HAP-1 (cell line): ENCODE measurements around the gene TNFRSF14.
A peak's percentile ranks its signal among the peaks of the same experiment; 100 is the strongest.

Experiments used
- DNase-seq, 2 experiments: peaks; one replicate each; pipeline ENCODE4 v3.0.0-alpha.2; 2016 to 2020; ENCODE audit warnings: low spot score in 2 of 2
- H3K27me3 ChIP-seq: fragments of 250-450 bp; sonication (Bioruptor Pico); 2 replicates; pipeline ENCODE4 v1.5.1; 2020; ENCODE audit warnings: low read depth, mild to moderate bottlenecking, moderate library complexity
- H3K36me3 ChIP-seq: fragments of 250-450 bp; sonication (Bioruptor Pico); replicated peaks from 2 replicates; pipeline ENCODE4 v1.5.1; 2020; ENCODE audit warnings: mild to moderate bottlenecking
- H3K4me1 ChIP-seq: fragments of 250-450 bp; sonication (Bioruptor Pico); 2 replicates; pipeline ENCODE4 v1.5.1; 2020; ENCODE audit warnings: mild to moderate bottlenecking
- H3K4me3 ChIP-seq: fragments of 250-450 bp; sonication (Bioruptor Pico); 2 replicates; pipeline ENCODE4 v1.5.1; 2020; ENCODE audit warnings: mild to moderate bottlenecking, moderate library complexity
- H3K9me3 ChIP-seq: fragments of 250-450 bp; sonication (Bioruptor Pico); 2 replicates; pipeline ENCODE4 v1.5.1; 2020; ENCODE audit warnings: mild to moderate bottlenecking, moderate library complexity
- in situ Hi-C: fragments of 300-500 bp; cut with MboI; formaldehyde crosslinking; loops from 3 replicates; pipeline ENCODE4 v1.14.3; 2020; ENCODE audit warnings: low sequenced_read_pairs, inconsistent platforms, mixed read lengths

Gene TNFRSF14

GRCh38 chr1:2528016-2528415, 28.2 kb upstream of the TNFRSF14 start:
- in situ Hi-C loops: no loop called here

GRCh38 chr1:2528611-2528965, 27.6 kb upstream of the TNFRSF14 start:
- Histone ChIP-seq H3K9me3 (no peaks in the 10 kb centered on the region), H3K27me3 (peaks cover 15% of the 10 kb centered on the region), H3K36me3 (peaks cover 5% of the 10 kb centered on the region; the same call in 1 of the 2 replicates), H3K4me1 (peaks cover 11% of the 10 kb centered on the region), H3K4me3 (no peak overlapping the region)
- in situ Hi-C loops: no loop called here
- DNase-seq: no peak

More at GRCh38 chr1:2528016-2528415, 28.2 kb upstream of the TNFRSF14 start:
- Histone ChIP-seq H3K9me3 (no peaks in the 10 kb centered on the region), H3K36me3 (peaks cover 5% of the 10 kb centered on the region; the same call in 1 of the 2 replicates), H3K4me1 (peaks cover 11% of the 10 kb centered on the region), H3K4me3 (no peak overlapping the region), H3K27me3 (peaks cover 15% of the 10 kb centered on the region)
- DNase-seq: no peak

GRCh38 chr1:2528966-2529783, 27.0 kb upstream of the TNFRSF14 start:
- no peak for DNase-seq
- in situ Hi-C loops: no loop called here
- Histone ChIP-seq H3K4me1 (peaks cover 11% of the 10 kb centered on the region), H3K4me3 (no peak overlapping the region), H3K27me3 (peaks cover 15% of the 10 kb centered on the region), H3K9me3 (no peaks in the 10 kb centered on the region), H3K36me3 (peaks cover 5% of the 10 kb centered on the region; the same call in 1 of the 2 replicates)

- Histone ChIP-seq H3K36me3 (peaks cover 5% of the 10 kb centered on the region; the same call in 1 of the 2 replicates), H3K4me3 (no peak within 1 kb of the TSS), H3K27me3 (peaks cover 15% of the 10 kb centered on the region), H3K9me3 (no peaks in the 10 kb centered on the region), H3K4me1 (peaks cover 6% of the 10 kb centered on the region)
- peak; percentile 45 to 69 for DNase-seq
- in situ Hi-C loops: no loop called here
These were observed 26.2 kb upstream of the TNFRSF14 start, which contains the start of gene HES5 for GRCh38 chr1:2529784-2530512. TSS of gene HES5 (minus strand) at chr1:2530263. CDS start at chr1:2530164, 99 bp downstream.

GRCh38 chr1:2530513-2531361, 25.4 kb upstream of the TNFRSF14 start:
- peaks cover 4% of the 10 kb centered on the region; the same call in 1 of the 2 replicates for H3K4me1 ChIP-seq
- peaks cover 15% of the 10 kb centered on the region for H3K27me3 ChIP-seq
- H3K9me3 ChIP-seq: no peaks in the 10 kb centered on the region
- no peak overlapping the region for H3K4me3 ChIP-seq
- DNase-seq: no peak
- in situ Hi-C loops: no loop called here
- H3K36me3 ChIP-seq: peaks cover 2% of the 10 kb centered on the region; the same call in 1 of the 2 replicates

- H3K9me3 ChIP-seq: no peaks in the 10 kb centered on the region
- no peak for DNase-seq
- no peak overlapping the region for H3K4me3 ChIP-seq
- in situ Hi-C loops: no loop called here
- no peaks in the 10 kb centered on the region; the same call in 1 of the 2 replicates for H3K4me1 ChIP-seq
- peaks cover 15% of the 10 kb centered on the region for H3K27me3 ChIP-seq
- no peaks in the 10 kb centered on the region for H3K36me3 ChIP-seq
These were observed 23.5 kb upstream of the TNFRSF14 start for GRCh38 chr1:2532485-2533160.

GRCh38 chr1:2533365-2533764, 22.8 kb upstream of the TNFRSF14 start:
- Histone ChIP-seq H3K4me1 (no peaks in the 10 kb centered on the region; the same call in 1 of the 2 replicates), H3K4me3 (no peak overlapping the region), H3K36me3 (no peaks in the 10 kb centered on the region), H3K9me3 (no peaks in the 10 kb centered on the region), H3K27me3 (peaks cover 15% of the 10 kb centered on the region)
- in situ Hi-C loops: no loop called here
- no peak for DNase-seq

GRCh38 chr1:2534315-2534686, 21.9 kb upstream of the TNFRSF14 start:
- Histone ChIP-seq H3K27me3 (peaks cover 11% of the 10 kb centered on the region), H3K4me1 (no peaks in the 10 kb centered on the region; the same call in 1 of the 2 replicates), H3K36me3 (no peaks in the 10 kb centered on the region), H3K9me3 (no peaks in the 10 kb centered on the region), H3K4me3 (no peak overlapping the region)
- in situ Hi-C loops: no loop called here
- DNase-seq: no peak

GRCh38 chr1:2534687-2535441, 21.3 kb upstream of the TNFRSF14 start:
- H3K4me1 ChIP-seq: no peaks in the 10 kb centered on the region; the same call in 1 of the 2 replicates
- no peaks in the 10 kb centered on the region for H3K36me3 ChIP-seq
- H3K9me3 ChIP-seq: no peaks in the 10 kb centered on the region
- H3K4me3 ChIP-seq: no peak overlapping the region
- in situ Hi-C loops: no loop called here
- no peak for DNase-seq
- peaks cover 10% of the 10 kb centered on the region for H3K27me3 ChIP-seq

GRCh38 chr1:2535455-2535854, 20.7 kb upstream of the TNFRSF14 start:
- H3K27me3 ChIP-seq: peaks cover 5% of the 10 kb centered on the region; the same call in 1 of the 2 replicates
- in situ Hi-C loops: no loop called here
- no peaks in the 10 kb centered on the region for H3K4me1 ChIP-seq
- no peak for DNase-seq
- no peaks in the 10 kb centered on the region for H3K36me3 ChIP-seq
- H3K4me3 ChIP-seq: no peak overlapping the region
- no peaks in the 10 kb centered on the region for H3K9me3 ChIP-seq

GRCh38 chr1:2535981-2536380, 20.2 kb upstream of the TNFRSF14 start:
- Histone ChIP-seq H3K36me3 (no peaks in the 10 kb centered on the region), H3K27me3 (peaks cover under 1% of the 10 kb centered on the region; the same call in 1 of the 2 replicates), H3K9me3 (no peaks in the 10 kb centered on the region), H3K4me1 (0 out of 2 replicates have a peak, but pooled peaks cover under 1% of the 10 kb centered on the region), H3K4me3 (no peak overlapping the region)
- DNase-seq: no peak
- in situ Hi-C loops: no loop called here

- H3K9me3 ChIP-seq: no peaks in the 10 kb centered on the region
- H3K4me1 ChIP-seq: 0 out of 2 replicates have a peak, but pooled peaks cover 3% of the 10 kb centered on the region
- DNase-seq: no peak
- H3K4me3 ChIP-seq: no peak overlapping the region
- in situ Hi-C loops: no loop called here
- H3K36me3 ChIP-seq: no peaks in the 10 kb centered on the region
- H3K27me3 ChIP-seq: no peaks in the 10 kb centered on the region; the same call in 1 of the 2 replicates
These were observed 18.4 kb upstream of the TNFRSF14 start for GRCh38 chr1:2537784-2538115.
